GM19395 (cell line): ENCODE data around the gene PLA2G2F.

ENCODE experiments used
- ATAC-seq: cut with Tn5 transposase; IDR thresholded peaks from one replicate; pipeline ENCODE4 v1.9.1; 2021; ENCODE audit warnings: mild to moderate bottlenecking, moderate library complexity; ENCODE audit not compliant: unreplicated experiment

The PLA2G2F gene

GRCh38 chr1:20188455-20188817 is 49.3 kb downstream of the PLA2G2F start:
- ATAC-seq, result no peak

GRCh38 chr1:20189664-20190063 is 50.5 kb downstream of the PLA2G2F start:
- ATAC-seq, result no peak

DNA sequence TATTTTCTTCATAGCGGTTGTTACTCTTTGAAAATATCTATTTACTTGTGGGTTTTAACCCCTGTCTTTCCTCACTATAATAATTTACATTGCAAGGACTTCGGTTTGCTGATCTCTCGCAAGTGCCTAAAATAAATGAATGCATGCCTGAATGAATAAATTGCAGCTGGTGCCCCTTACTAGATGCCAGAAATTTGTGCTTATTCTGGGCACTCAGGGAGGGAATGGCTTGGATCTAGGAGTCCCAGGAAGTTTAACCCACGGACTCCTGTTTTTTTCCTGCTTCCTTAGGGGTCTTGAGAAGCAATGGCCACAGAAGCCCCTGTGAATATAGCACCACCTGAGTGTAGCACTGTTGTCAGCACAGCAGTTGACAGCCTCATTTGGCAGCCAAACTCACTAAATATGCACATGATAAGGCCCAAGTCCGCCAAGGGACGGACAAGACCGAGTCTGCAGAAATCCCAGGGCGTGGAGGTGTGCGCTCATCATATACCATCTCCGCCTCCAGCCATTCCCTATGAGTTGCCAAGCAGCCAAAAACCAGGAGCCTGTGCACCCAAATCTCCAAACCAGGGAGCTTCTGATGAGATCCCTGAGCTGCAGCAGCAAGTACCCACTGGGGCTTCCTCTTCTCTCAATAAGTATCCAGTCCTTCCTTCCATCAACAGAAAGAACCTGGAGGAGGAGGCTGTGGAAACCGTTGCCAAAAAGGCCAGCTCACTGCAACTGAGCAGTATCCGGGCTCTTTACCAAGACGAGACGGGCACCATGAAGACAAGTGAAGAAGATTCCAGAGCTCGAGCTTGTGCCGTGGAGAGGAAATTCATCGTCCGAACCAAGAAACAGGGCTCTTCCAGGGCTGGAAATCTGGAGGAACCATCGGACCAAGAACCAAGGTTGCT is 51.4 kb downstream of the PLA2G2F start:
- ATAC-seq, result no peak

- no peak for ATAC-seq
Observed at GRCh38 chr1:20191266-20191825, 52.2 kb downstream of the PLA2G2F start.

DNA sequence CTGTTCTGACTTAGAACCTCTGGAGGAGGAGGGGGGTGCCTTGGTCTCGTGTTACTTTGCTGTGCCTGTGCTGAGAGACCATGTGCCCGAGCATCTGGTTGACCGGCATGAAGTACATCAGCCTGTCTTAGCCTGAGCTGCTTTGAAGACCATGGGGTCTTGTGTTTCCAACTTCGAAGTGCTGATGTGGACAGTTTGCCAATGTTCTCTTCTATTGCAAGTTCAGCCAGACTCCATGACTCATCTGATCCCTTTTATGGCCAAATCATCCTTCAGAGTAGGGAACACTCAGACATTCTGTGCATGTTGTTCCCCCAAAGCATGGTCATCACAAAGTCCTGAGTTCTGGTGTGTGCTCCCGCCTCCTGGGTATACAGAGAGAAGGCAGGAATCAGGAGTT is 53.2 kb downstream of the PLA2G2F start:
- ATAC-seq, result no peak

- ATAC-seq, result no peak
Observed at GRCh38 chr1:20192871-20193411, 53.8 kb downstream of the PLA2G2F start.

DNA sequence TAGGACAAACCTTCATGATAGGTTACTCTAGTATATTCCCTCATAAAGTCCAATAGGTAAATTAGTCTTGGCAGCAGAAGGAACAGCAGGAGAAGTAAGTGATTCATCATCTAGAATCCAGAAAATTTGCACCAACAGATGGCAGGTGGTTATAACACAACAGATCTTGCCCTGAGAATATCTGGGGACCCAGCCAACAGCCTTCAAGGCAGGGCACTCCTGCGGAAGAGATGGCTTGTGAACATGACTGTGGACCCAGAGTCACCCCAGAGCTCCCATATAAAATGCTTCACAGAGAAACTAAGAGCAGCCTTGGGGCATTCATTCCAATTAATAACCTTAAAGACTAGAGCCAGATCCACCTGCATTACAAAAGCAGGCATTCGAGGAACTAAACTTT is 55.1 kb downstream of the PLA2G2F start:
- no peak for ATAC-seq

DNA sequence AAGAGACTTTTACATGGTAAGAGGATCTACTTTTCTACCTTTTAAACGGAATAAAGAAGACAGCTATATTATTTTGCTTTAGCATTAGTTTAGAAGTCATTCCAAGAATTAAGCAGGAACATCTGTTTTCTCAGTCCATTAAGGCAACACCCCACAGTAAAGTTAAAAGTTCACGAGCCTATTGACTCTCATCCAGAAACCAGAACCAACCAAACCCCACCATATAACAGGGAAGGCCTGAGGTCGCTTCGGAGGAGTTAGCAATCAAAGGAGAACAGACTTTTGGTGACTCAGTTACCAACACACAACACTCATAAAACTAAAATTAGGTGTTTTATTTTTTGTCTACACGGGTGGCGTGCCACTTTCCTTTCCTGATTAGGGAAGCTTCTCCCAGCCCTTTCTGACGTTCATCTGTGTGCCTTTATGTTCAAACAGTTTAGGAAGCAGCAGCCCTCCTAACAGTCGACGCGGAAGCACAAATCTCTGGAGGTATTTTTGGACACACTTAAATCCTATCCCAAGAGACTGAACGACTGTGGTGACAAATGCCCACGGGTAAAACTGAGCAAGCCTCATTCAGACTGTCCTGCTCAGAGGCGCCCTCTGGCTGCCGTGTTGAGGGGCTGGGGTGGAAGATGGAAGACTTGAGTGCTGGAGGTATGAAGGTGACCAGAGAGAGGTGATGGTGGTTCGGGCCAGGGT is 55.8 kb downstream of the PLA2G2F start:
- ATAC-seq, result no peak

DNA sequence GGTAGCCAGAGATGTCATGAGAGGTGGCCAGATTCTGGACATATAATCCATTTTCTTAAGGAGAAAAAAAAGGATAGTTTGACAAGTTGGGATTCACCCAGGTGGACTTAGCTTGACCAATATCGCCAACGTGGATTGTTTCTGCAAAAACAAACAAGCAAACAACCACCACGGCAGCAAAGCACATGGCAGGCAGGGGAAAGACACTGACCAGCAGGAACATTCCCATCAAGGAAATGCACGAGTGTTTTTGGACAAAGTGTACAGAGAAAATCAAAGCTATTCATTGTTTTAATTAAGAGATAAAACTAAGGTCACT is 56.3 kb downstream of the PLA2G2F start:
- no peak for ATAC-seq

DNA sequence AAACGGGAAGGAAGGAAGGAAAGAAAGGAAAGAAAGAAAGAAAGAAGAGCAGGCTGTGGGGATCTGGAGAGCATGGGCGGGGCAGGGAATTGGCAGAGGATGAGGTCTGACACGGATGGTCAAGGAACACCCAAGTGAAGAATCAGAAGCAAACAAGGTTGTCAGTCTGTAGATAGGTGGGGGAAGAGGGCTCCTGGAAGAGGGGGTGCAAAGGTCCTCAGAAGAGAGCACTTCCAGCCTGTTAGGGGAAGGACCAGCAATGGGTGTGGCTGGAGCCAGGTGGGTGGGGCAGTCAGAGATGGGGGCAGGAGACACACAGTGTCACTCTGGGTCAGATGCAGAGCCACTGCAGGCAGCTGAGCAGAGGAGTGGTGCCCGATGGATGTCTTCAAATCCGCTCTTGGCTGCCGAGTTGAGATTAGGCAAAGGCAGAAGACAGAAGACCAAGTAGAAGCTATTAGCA is 58.2 kb downstream of the PLA2G2F start:
- no peak for ATAC-seq

DNA sequence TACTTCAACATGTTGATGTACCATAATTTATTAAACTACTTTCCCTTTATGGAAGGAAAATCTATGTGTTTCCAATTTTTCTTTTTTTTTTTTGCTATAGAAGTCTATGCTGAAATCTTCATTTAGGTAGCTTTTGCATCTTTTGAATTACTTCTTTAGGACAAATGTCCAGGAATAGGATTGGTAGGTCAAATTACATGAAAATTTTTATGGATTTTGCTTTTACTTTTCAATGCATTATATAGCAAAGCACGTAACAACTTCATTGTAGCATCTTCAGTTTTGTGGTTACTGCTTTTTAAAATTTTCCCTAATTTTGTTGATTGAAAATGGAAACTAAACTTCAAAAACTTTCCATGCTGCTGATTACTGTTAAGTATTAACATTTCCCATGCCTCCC is 59.2 kb downstream of the PLA2G2F start:
- no peak for ATAC-seq

DNA sequence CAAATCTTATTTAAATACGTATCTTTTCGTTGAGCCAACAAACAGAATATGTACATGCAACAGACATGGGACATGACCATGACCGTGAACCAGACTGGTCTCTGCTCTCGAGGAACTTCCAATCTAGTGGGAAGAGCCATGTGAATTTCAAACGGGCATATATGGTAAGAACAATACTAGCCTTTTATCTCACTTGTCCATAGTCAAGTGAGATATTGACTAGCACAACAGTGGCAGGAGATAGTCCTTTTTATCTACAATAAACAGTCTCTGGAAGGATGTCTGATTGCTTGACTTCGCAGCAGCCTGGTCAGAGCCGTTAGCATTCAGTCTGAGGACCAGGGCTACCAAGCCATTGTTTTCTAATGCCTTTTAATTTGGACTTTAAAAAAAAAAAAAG is 59.8 kb downstream of the PLA2G2F start:
- ATAC-seq, result no peak

DNA sequence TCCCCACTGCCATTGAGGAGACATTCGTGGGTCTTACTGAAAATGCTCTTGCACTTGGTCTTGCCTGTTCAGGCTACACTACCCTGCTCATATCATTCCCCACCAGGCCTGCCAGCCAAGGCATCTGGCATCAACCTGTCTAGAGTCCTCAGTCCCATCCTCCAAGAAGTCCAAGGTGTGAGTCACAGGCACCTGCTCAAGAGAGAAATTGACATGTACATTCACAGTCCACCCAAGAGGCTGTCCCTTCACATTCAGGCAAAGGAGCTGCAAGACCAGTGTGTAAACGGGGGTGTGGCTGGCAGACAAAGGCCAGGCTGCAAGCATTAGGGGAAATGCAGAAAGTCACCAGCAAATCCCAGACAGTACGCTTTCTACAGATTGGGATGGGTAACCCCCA is 60.3 kb downstream of the PLA2G2F start:
- ATAC-seq, result no peak

- ATAC-seq, result no peak
Observed at GRCh38 chr1:20199840-20200239, 60.7 kb downstream of the PLA2G2F start.
